Epithelial cell of prostate (primary cell): ENCODE data around the gene SMS.

Source experiments
- DNase-seq: peaks from one replicate; pipeline ENCODE4 v3.0.0-alpha.2; 2011; ENCODE audit warnings: low read depth, low spot score
- H3K27ac ChIP-seq: fragments of 450-650 bp; 2 replicates; pipeline ENCODE4 v1.5.1; 2017; ENCODE audit warnings: mild to moderate bottlenecking

SMS gene

DNA sequence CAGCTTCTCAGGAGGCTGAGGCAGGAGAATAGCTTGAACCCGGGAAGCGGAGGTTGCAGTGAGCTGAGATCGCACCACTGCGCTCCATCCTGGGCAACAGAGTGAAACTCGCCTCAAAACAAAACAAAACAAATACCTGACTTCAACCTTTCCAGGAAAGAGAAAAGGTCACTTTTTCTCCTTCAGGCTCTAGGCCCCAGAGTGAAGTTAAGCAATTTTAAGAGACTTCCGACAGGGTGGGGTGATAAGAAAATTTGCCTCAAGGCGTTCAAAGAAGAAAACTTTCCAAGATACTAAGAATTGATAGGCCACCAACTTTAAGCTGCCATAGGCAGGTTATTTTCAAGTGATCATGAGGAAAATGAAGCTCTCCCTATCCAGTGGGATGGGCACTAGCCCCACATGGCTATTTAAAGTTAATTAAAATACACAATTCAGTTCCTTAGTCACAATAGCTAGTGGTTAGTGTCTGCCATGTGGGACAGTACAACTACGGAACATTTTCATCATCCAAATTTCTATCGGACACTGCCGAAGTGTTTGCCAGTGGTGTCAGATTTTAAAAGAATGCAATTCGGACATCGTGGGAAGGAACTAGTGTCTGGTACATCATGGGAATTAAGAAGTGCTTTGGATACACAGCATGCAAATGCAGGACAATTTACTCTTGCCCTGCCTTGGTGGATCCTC, 33.0 kb downstream of the SMS start:
- DNase-seq = no peak
- peak overlapping the region; percentile 73 for H3K27ac ChIP-seq

- DNase-seq = peak; percentile 79
- peak overlapping the region; percentile 73 for H3K27ac ChIP-seq
These were observed 33.5 kb downstream of the SMS start for GRCh38 chrX:21974011-21974385.

DNA sequence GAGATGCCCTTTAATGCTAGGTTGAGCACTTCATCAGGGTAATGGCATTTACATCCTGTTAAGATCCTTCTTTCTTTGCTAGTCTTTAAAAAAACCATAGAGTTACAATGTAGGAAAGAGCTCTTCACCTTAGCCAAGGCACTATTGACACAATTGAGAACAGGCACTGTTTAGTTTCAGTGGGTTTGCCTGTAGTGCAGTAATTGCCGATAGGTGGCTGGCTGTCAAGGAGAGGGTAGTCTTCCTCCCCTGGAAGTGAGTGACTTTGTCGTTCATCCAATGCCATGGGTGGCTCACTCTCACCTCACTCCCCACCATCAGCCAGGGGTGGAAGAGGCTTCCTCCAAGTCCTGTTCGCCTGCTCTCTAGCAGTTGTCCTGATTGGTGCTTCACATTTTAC, 34.7 kb downstream of the SMS start:
- peak overlapping the region; percentile 73 for H3K27ac ChIP-seq
- no peak for DNase-seq

- peak; percentile 29 for DNase-seq
- H3K27ac ChIP-seq = peak overlapping the region; percentile 73
These were observed 35.3 kb downstream of the SMS start for GRCh38 chrX:21975812-21976211.

- no peak for DNase-seq
These were observed 37.8 kb downstream of the SMS start for GRCh38 chrX:21978346-21978745.

DNA sequence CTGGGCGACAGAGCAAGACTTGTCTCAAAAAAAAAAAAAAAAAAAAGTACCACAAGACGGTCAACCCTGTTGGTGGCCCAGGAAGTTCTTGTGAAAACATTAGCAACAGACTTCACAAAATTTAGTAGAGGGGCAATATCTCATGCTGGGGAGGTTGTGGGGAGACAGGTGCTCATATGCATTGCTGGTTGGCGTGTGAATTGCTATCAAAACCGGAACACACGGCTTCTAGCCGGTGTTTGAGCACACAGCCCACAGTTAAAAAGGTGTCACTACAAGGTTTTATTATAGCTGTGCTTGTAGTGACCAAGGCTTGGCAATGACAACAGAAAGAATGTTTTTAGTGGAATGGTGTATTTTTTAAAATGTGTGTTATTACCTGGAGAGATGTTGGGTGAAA, 41.8 kb downstream of the SMS start:
- DNase-seq = no peak
- H3K27ac ChIP-seq = no peak overlapping the region

More at GRCh38 chrX:21978346-21978745, 37.8 kb downstream of the SMS start:
- H3K27ac ChIP-seq = no peak overlapping the region

DNA sequence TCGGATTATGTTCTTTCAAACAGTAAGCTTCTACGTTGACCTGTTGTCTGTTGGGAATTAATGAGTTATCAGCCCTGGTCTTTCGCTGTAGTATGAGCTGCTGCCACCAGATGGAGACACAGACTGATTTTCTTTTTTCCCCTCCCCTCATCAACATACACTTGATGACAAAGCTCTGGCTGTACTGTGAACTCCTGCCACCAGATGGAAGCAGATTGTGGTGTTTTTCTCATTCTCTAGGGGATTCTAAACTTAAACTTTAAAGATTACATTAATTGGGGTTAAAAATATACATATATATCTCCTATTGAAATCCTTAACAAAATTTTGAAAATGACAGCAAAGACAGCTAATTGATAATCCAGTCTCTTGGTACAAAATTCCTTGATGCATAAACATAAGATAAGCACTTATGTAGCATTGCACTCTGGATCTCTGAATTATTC, 44.8 kb downstream of the SMS start:
- H3K27ac ChIP-seq = peak overlapping the region; percentile 34
- no peak for DNase-seq

GRCh38 chrX:21986596-21986995, 46.1 kb downstream of the SMS start:
- DNase-seq = no peak
- H3K27ac ChIP-seq = peak overlapping the region; percentile 34

DNA sequence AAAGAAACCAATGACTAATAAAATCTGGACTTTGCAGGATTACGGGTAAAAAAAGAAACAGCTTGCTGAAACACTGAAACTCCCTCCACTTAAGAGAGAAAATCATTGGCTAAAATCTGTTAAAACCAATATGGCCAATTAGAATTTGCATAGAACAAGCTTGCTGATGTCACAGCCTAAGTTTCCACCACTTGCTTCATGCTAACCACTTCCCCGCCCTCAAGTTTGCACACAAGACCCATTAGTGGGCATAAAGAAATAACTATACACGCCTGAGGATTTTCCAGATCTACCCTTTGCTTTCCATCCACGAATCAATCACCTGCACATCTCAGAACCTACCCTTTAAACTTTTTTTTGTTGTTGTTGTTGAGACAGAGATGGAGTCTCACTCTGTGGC, 48.9 kb downstream of the SMS start:
- DNase-seq = no peak

DNA sequence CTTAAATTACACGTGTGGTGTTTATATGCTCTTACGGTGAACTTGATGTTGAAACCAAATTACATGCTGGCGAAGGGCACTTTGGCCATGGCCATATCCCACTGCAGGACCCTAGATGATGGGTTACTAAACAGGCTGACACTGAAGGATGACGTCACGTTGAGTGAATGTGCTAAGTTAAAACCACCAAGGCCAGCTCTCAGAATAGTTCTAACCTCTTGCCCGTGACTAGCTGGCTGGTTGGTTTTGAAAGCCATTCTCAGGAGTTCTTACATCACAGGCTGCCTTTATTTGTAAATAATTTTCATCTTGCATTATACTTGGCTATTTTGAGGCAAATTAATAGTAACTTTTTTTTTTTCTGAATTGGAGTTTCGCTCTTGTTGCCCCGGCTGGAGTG, 50.3 kb downstream of the SMS start:
- no peak overlapping the region for H3K27ac ChIP-seq
- DNase-seq = no peak

More for the DNA sequence above, 48.9 kb downstream of the SMS start:
- no peak overlapping the region for H3K27ac ChIP-seq

- DNase-seq = no peak
- H3K27ac ChIP-seq = no peak overlapping the region
These were observed 51.0 kb downstream of the SMS start for GRCh38 chrX:21991504-21991903.

DNA sequence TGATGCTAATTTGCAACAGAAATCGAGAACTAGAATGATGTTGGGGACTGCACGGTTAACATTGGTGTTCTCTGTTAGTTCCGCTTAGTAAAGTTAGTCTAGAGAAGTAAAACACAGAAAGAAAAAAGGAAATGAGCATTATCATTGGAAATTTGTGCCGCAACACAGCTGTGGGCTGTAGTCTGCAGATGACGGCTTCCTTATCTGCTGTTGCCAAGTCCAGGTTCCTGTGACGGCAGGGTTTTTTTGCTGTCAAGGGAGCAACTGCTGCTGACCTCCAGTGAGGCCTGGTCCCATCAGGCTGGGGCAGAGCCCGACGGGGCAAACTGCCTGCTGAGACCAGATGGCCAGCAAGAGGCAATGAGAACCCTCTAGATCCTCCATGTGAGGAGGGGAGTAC, 52.8 kb downstream of the SMS start:
- H3K27ac ChIP-seq = no peak overlapping the region
- DNase-seq = no peak

GRCh38 chrX:21996872-21997455, 56.5 kb downstream of the SMS start:
- peak overlapping the region; percentile 60 for H3K27ac ChIP-seq
- DNase-seq = no peak

- H3K27ac ChIP-seq = no peak overlapping the region
- DNase-seq = no peak
These were observed 57.5 kb downstream of the SMS start for GRCh38 chrX:21998037-21998436.

GRCh38 chrX:22004866-22005265, 64.4 kb downstream of the SMS start:
- no peak for DNase-seq
- H3K27ac ChIP-seq = no peak overlapping the region

DNA sequence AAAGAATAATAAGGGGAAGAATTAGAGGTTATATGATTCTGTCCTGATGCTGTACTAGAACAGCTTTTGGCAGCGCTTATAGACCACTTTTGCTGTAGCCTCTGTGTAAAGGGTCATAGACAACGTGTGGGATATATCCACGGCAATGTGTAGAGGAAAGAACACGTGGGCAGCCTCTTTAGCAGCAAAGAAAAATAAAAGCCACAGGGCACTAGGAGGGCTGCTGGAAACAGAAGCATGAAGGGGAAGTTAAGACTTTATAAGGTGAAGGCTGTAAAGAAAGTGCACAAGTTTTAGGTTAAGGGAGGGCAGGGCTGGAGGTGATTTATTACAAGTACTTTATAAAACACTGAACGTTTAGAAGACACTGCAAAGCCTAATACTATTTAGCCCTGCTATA, 71.5 kb downstream of the SMS start:
- DNase-seq = no peak
- no peak overlapping the region for H3K27ac ChIP-seq

- no peak for DNase-seq
- H3K27ac ChIP-seq = no peak overlapping the region
These were observed 72.4 kb downstream of the SMS start for GRCh38 chrX:22012931-22013330.

- no peak for DNase-seq
- no peak overlapping the region for H3K27ac ChIP-seq
These were observed 74.7 kb downstream of the SMS start for GRCh38 chrX:22015139-22015750.

GRCh38 chrX:22021751-22022324, 81.3 kb downstream of the SMS start:
- H3K27ac ChIP-seq = no peak overlapping the region
- DNase-seq = no peak

DNA sequence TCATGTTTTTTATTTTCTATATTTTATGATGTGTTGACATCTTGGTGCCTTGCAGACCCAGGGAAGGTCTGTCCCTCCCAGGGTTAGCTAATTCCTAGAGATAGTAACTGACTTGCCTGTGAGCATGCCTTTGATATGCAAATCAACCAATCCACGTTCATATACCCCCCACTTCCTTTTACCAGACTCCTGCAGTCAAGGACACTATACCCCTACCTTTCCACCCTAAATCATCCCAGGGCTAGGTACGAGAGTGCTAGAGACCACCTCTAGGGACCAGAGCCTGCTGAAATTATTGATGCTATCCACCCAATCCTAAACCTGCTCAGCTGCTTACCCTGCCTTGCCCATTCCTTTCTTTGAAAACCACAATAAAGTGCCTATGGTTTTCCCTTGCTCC, 84.1 kb downstream of the SMS start:
- no peak for DNase-seq
- H3K27ac ChIP-seq = no peak overlapping the region

DNA sequence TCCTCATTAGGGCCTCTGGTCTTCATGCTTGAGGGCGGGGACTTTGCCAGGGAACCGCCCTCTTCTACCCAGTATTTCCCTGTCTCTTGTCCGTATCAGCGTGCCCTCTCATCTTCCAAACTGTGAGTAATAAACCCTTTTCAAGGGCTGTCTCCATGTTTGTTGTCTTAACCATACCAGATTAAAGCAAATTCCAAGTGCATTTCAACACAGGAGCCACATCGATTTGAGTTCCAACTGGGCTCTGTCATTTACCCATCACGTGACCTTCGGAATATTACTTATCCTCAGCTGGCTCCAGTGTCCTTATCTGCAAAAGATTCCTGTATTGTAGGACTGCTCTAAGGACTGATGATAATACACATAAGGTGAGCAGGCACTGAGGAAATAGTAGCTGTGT, 85.2 kb downstream of the SMS start:
- no peak for DNase-seq
- H3K27ac ChIP-seq = no peak overlapping the region
